ENCODE measurements around the gene AGO3. TPM values are rescaled to one million over a fixed set of nuclear protein-coding genes. Genes with fewer than 3 reads are reported as not detected.

AGO3 gene
- total RNA-seq, 2 experiments from 2014 or later = 22.5 to 42.0 TPM

DNA sequence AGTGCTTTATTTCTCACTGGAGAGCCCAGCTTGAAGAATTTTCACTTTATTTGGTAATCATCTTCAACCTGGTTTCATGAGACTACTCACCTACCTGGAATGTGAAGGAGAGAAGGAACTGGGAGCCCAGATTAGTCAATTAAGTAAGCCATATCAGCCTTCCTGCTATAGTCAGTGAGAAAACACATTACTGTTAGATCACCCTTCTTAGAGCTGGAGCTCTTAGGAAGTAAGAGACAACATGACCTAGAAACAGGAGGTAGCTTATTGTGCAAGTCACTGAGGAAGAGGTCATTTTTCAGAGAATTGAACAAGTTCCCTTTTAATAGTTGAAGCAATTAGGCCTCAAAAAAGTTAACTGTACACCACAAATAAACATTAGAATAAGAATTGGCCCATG, 103.8 kb downstream of the AGO3 start:
- TF ChIP-seq EZH2phosphoT487 (IDR thresholded peaks at IDR 0.05; ENCODE audit: borderline replicate concordance, low read depth, low read length) = no peak
- TF ChIP-seq, protein P1, sequence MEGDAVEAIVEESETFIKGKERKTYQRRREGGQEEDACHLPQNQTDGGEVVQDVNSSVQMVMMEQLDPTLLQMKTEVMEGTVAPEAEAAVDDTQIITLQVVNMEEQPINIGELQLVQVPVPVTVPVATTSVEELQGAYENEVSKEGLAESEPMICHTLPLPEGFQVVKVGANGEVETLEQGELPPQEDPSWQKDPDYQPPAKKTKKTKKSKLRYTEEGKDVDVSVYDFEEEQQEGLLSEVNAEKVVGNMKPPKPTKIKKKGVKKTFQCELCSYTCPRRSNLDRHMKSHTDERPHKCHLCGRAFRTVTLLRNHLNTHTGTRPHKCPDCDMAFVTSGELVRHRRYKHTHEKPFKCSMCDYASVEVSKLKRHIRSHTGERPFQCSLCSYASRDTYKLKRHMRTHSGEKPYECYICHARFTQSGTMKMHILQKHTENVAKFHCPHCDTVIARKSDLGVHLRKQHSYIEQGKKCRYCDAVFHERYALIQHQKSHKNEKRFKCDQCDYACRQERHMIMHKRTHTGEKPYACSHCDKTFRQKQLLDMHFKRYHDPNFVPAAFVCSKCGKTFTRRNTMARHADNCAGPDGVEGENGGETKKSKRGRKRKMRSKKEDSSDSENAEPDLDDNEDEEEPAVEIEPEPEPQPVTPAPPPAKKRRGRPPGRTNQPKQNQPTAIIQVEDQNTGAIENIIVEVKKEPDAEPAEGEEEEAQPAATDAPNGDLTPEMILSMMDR (conservative IDR thresholded peaks at IDR 0.05; ENCODE audit: low read length) = no peak
- ChIA-PET CTCF (ENCODE audit: unreplicated experiment) (no interaction called here), POLR2A (interaction anchor here (0.6 to 0.8 kb wide), 3 partner anchors 56 to 189 kb away, joined by 3 to 4 read pairs (median 4); no protein-coding TSS in a partner anchor)
- intact Hi-C loops (cut with micrococcal nuclease; ENCODE audit: unreplicated experiment) = no loop called here
- no peak overlapping the region for H3K27ac ChIP-seq (ENCODE audit: low read depth, low read length, poor library complexity, severe bottlenecking)
- no peak overlapping the region for H2AFZ ChIP-seq (ENCODE audit: low read length)
- no peaks in the 10 kb centered on the region for H3K9me3 ChIP-seq (ENCODE audit: low read length)
- peaks cover 54% of the 10 kb centered on the region for H3K36me3 ChIP-seq (ENCODE audit: insufficient read depth, low read length)
- H3K79me2 ChIP-seq (ENCODE audit: insufficient read depth, low read depth, low read length) = no peaks in the 10 kb centered on the region
- BruUV-seq (replicated peaks) = TSS peak; percentile 52
- no peak overlapping the region for H3K4me3 ChIP-seq (ENCODE audit: low read depth, low read length, poor library complexity, severe bottlenecking)
- no peaks in the 10 kb centered on the region for H3K4me1 ChIP-seq (ENCODE audit: insufficient read depth, low read length, poor library complexity, severe bottlenecking)
- no peak for DNase-seq (ENCODE audit: low spot score)
- H3K9me2 ChIP-seq (ENCODE audit: insufficient read depth, low read length) = no peaks in the 10 kb centered on the region
- no peak overlapping the region for H3K4me2 ChIP-seq (ENCODE audit: low read length)
- H4K20me1 ChIP-seq (ENCODE audit: insufficient read depth, low read length) = no peaks in the 10 kb centered on the region

DNA sequence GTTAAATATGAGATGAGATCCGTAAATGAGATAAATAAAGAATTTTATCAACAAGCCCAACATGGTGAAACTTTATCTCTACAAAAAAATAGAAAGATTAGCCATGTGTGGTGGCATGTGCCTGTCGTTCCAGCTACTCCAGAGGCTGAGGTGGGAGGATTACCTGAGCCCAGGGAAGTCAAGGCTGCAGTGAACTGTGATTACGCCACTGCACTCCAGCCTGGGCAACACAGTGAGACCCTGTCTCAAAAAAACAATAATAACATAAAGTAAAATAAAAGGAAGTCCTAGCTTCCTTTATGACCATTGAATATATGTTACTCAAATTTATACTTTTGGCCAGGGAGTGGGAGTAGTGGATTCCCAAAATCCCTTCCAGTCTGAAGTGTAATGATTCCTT, 104.2 kb downstream of the AGO3 start:
- no TSS peak for BruUV-seq (replicated peaks)
- no peak for DNase-seq (ENCODE audit: low spot score)
- no peaks in the 10 kb centered on the region for H3K9me3 ChIP-seq (ENCODE audit: low read length)
- intact Hi-C loops (cut with micrococcal nuclease; ENCODE audit: unreplicated experiment) = no loop called here
- ChIA-PET POLR2A (interaction anchor here (0.6 to 0.8 kb wide), 3 partner anchors 57 to 190 kb away, joined by 3 to 4 read pairs (median 4); no protein-coding TSS in a partner anchor), CTCF (ENCODE audit: unreplicated experiment) (no interaction called here)
- H4K20me1 ChIP-seq (ENCODE audit: insufficient read depth, low read length) = no peaks in the 10 kb centered on the region
- TF ChIP-seq EZH2phosphoT487 (IDR thresholded peaks at IDR 0.05; ENCODE audit: borderline replicate concordance, low read depth, low read length) = no peak
- TF ChIP-seq, protein P1 (conservative IDR thresholded peaks at IDR 0.05; ENCODE audit: low read length) = no peak
- H3K4me1 ChIP-seq (ENCODE audit: insufficient read depth, low read length, poor library complexity, severe bottlenecking) = no peaks in the 10 kb centered on the region
- no peak overlapping the region for H3K4me2 ChIP-seq (ENCODE audit: low read length)
- no peak overlapping the region for H3K27ac ChIP-seq (ENCODE audit: low read depth, low read length, poor library complexity, severe bottlenecking)
- no peak overlapping the region for H3K4me3 ChIP-seq (ENCODE audit: low read depth, low read length, poor library complexity, severe bottlenecking)
- no peaks in the 10 kb centered on the region for H3K79me2 ChIP-seq (ENCODE audit: insufficient read depth, low read depth, low read length)
- peaks cover 55% of the 10 kb centered on the region for H3K36me3 ChIP-seq (ENCODE audit: insufficient read depth, low read length)
- H3K9me2 ChIP-seq (ENCODE audit: insufficient read depth, low read length) = no peaks in the 10 kb centered on the region
- no peak overlapping the region for H2AFZ ChIP-seq (ENCODE audit: low read length)

DNA sequence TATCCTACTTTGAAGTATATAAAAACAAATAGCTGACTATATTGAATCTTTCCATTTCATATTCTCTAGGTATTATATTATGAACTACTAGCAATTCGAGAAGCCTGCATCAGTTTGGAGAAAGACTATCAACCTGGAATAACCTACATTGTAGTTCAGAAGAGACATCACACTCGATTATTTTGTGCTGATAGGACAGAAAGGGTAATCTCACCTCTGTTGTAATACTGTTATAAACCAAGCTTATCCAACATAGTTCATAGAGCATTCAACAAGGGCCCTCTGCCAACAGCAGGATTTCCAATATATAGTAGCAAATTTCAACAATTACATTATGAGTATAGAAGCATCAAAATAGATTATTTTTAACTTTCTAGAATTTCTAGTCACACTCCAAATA, 109.3 kb downstream of the AGO3 start:
- BruUV-seq (replicated peaks) = TSS peak; percentile 44
- CTCF ChIA-PET (ENCODE audit: unreplicated experiment) = no interaction called here
- Histone ChIP-seq H3K9me2 (ENCODE audit: insufficient read depth, low read length) (no peaks in the 10 kb centered on the region), H2AFZ (ENCODE audit: low read length) (no peak overlapping the region), H4K20me1 (ENCODE audit: insufficient read depth, low read length) (no peaks in the 10 kb centered on the region), H3K9me3 (ENCODE audit: low read length) (no peaks in the 10 kb centered on the region), H3K36me3 (ENCODE audit: insufficient read depth, low read length) (peaks cover 51% of the 10 kb centered on the region), H3K4me3 (ENCODE audit: low read depth, low read length, poor library complexity, severe bottlenecking) (no peak overlapping the region), H3K79me2 (ENCODE audit: insufficient read depth, low read depth, low read length) (no peaks in the 10 kb centered on the region), H3K4me2 (ENCODE audit: low read length) (no peak overlapping the region), H3K4me1 (ENCODE audit: insufficient read depth, low read length, poor library complexity, severe bottlenecking) (no peaks in the 10 kb centered on the region), H3K27ac (ENCODE audit: low read depth, low read length, poor library complexity, severe bottlenecking) (no peak overlapping the region)
- POLR2A ChIA-PET = interaction anchor here (0.6 kb wide), 1 partner anchor 883 kb away, joined by 3 read pairs; no protein-coding TSS in a partner anchor
- intact Hi-C loops (cut with micrococcal nuclease; ENCODE audit: unreplicated experiment) = no loop called here
- TF ChIP-seq, protein P1 (conservative IDR thresholded peaks at IDR 0.05; ENCODE audit: low read length) = no peak
- TF ChIP-seq EZH2phosphoT487 (IDR thresholded peaks at IDR 0.05; ENCODE audit: borderline replicate concordance, low read depth, low read length) = no peak
- no peak for DNase-seq (ENCODE audit: low spot score)
